SK-N-MC (cell line): Measurements from ENCODE around the gene NUMB.

ENCODE experiments used
- EZH2 ChIP-seq: fragments of 200-600 bp; sonication (generic); IDR thresholded peaks from one replicate; pipeline ENCODE4 v1.6.1; 2017; ENCODE audit warnings: antibody characterized with exemption
- FOXP2 ChIP-seq: optimal IDR thresholded peaks from 2 replicates; pipeline ENCODE3; 2011; ENCODE audit warnings: mild to moderate bottlenecking, moderate library complexity; ENCODE audit not compliant: insufficient read depth; ENCODE audit errors: extremely low read length, control extremely low read depth
- POLR2AphosphoS5 ChIP-seq: IDR thresholded peaks from 2 replicates; pipeline ENCODE4 v1.6.1; 2012; ENCODE audit warnings: mild to moderate bottlenecking, low read depth, low read length, borderline replicate concordance

- TF ChIP-seq EZH2 = no peak
- TF ChIP-seq FOXP2 = no peak
- no peak for TF ChIP-seq POLR2AphosphoS5
Measured at GRCh38 chr14:73253721-73254120, 204.6 kb downstream of the NUMB start.
